GM21529 (cell line): ENCODE measurements around the gene RANBP10.

Source experiments
- ATAC-seq: cut with Tn5 transposase; IDR thresholded peaks from one replicate; pipeline ENCODE4 v1.9.1; 2021; ENCODE audit not compliant: unreplicated experiment

RANBP10 gene

DNA sequence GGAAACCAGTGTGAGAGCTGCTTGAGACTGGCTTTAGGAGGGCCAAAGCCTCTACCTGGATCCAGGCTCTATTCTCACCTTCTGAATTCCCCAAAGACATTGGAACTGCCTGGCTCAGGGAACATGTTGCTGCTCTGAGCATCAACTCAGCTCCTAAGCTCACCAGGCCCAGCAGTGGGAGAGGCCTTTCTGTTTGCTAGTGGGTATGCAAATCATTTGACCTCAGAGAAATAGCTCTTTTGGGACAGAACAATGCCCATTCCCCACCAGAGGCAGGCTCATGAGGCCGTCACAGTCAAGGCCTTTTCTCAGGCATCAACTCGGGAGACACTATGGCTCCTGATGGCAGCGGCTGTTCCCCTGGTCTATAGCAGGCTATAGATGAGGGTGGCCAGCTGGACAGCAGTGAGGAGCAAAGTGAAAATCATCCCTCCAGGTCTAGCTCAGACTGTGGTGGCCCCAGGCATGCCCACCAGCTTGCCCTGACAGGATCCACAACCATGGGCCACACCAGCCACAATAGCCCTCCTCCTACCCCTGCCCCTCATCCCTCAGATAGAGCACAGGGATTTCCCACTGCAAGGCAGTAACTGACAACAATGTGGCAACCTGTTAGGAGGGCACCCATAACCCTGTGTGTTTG is 56.8 kb downstream of the RANBP10 start:
- no peak for ATAC-seq

- no peak for ATAC-seq
These were observed 57.5 kb downstream of the RANBP10 start for GRCh38 chr16:67748834-67749233.

DNA sequence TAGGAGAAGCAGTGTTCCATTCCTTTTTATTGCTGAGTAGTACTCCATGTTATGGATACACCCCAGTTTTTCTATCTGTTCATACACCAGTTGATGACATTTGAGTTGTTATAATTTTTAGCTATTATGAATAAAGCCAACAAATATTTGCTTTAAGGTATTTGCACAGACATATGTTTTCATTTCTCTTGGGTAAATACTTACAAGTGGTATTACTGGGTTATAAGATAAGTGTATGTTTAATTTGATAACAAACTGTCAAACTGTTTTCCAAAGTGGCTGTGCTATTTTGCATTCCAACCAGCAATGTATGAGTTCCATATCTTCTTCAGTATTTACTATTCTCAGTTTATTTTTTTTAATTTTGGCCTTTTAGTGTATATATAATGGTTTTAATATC is 59.5 kb downstream of the RANBP10 start:
- no peak for ATAC-seq

- no peak for ATAC-seq
These were observed 65.2 kb downstream of the RANBP10 start for GRCh38 chr16:67741118-67741517.

DNA sequence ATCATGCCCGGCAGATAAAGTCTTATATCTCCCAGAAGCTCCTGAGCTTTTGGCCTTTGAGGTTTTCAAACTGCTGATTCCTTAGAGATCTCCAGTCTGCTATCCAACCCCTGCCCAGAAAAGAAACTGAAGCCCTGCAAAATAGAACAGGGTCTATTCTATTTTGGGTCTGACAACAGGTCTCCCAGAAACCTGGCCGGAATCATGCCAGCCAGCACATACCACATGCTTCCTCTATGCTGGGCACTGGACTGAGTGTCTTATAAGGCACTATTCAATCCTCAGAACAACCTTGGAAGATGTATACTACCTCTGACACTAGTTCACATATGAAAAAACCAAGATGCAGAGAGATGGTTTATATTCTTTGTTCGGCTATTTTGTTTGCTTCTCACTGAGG is 66.0 kb downstream of the RANBP10 start:
- no peak for ATAC-seq

GRCh38 chr16:67736858-67737257 is 69.5 kb downstream of the RANBP10 start:
- ATAC-seq, result no peak

DNA sequence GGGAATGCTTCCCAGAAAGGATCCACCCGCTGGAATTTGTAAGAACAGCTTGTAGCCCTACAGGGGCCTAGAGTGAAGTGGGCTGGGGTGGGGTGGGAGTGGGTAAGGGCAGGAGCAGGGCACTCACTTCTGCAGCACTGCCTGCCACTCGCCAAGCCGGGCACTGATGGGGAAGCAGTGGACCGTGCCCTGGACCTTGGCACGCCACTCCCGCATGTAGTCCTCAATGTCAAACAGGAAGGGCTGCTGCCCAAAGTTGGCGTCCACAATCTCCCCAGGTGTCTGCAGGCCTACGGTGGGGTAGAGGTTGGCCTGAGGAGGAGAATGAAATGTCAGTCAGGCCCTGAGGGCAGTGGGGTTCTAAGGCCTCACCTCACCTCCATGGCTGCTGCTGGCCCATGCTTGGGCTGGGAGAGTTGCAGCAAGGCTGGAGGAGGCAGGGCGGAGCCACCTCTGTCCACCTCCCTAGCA is 71.6 kb downstream of the RANBP10 start:
- no peak for ATAC-seq

GRCh38 chr16:67733734-67734470 is 72.5 kb downstream of the RANBP10 start:
- no peak for ATAC-seq

- no peak for ATAC-seq
These were observed 74.6 kb downstream of the RANBP10 start for GRCh38 chr16:67731753-67732095.

- no peak for ATAC-seq
These were observed 75.1 kb downstream of the RANBP10 start for GRCh38 chr16:67731071-67731752.

GRCh38 chr16:67730326-67730725 is 76.0 kb downstream of the RANBP10 start:
- ATAC-seq, result no peak

- ATAC-seq, result no peak
These were observed 76.6 kb downstream of the RANBP10 start for GRCh38 chr16:67729636-67730248.

GRCh38 chr16:67727521-67728485 is 78.6 kb downstream of the RANBP10 start:
- no peak for ATAC-seq

GRCh38 chr16:67726106-67727034 is 80.0 kb downstream of the RANBP10 start:
- ATAC-seq, result no peak

- ATAC-seq, result no peak
These were observed 82.5 kb downstream of the RANBP10 start for GRCh38 chr16:67723911-67724305.

DNA sequence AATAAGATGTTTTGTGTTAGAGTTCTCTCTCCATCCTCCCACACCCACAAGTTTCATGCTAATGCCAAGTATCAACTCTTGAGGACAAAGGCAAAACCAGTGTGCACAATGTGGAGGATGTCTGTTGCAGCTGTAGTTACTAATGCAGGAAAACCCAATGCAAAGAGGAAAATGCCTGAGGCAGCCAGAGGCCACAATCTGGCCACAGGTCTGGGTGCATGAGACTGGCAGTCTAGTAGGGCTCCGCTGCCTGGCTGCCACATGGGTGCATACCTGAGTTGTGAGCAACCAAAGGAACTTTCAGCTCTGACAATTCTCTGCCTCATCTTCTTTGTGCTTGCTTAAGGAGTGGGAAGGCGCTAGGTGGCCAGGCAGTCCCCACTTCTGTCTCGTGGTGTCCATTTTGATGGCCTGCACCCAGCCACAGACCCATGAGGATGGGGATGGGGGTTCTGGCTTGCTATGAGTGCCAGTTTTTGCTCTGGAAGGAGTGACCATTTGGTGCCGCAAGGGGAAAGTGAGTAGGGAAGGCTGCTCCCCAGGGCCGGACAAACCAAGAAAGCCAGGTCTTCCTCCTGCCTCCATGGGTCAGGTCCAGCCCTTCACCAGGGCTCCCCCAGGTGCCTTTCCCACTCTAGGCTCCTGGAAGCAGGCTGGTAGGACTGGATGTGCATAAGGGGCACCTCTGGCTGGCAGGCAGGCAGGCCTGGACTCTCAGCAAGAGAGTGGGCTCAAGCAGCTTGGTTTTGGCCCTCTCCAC is 83.0 kb downstream of the RANBP10 start:
- ATAC-seq, result no peak

DNA sequence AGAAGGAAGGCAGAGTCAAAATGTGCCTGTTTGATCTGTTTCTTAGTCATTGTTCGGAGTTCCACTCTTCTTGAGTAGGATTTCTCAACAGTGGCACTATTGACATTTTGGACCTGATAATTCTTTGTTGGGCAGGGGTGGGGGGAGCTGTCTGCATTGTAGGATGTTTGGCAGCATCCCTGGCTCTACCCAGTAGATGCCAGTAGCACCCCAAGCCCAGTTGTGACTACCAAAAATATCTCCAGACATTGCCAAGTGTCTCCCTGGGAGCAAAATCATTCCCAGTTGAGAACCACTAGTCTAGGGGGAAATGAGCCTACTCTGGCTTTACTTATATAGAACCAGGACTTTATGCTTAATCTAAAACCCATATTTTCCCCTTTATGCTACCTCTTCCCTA is 86.1 kb downstream of the RANBP10 start:
- ATAC-seq, result no peak

DNA sequence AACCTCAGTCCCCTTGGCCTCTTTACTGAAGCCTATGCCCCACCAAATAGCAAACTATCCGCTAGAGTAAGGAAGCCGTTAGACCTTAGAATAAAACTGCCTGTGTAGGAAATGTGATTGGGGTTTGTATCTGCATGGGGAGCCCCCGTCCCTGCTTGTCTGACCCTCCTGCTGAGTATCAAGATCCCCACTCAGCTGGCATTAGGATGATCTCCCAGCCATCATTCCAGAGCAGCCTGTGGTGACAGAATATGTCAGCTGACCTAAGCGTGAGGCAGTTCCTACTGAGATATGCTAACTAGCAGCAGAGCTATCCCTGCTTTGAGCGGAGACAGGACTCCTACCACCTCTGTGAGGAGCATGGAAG is 86.6 kb downstream of the RANBP10 start:
- ATAC-seq, result peak; percentile 21
